ENCODE measurements around the gene FGGY. TPM values are rescaled to one million over a fixed set of nuclear protein-coding genes. Genes with fewer than 3 reads are reported as not detected.

The FGGY gene
- total and polyA plus RNA-seq, 2 donors (not counting 3 experiments of a cell fraction or from before 2014, with no cell fraction given), result 5.6 to 6.4 TPM

DNA sequence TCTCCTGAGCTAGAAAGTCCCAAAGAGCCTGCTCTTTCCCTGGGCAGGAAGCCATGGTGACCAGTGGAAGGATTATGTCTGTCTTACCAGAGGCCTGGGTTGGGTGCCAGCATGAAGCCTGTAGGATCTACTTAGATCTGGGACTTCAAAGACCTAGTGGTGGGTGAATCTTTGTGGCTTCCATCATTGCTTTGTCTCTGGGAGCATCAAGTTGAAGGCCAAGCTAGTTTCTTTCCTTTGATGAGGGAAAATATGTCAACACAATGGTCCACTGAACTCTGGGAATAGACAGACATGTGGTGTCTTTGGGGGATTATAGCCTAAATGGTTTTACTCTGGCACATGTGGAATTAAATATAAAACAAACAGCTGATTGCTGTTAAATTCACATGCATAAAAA, 417.3 kb downstream of the FGGY start:
- no TSS peak for BruUV-seq (replicated peaks)
- TF ChIP-seq POLR2AphosphoS5 (IDR thresholded peaks at IDR 0.05; ENCODE audit: insufficient read depth, low read depth, low read length), result no peak
- no peak overlapping the region for H3K4me3 ChIP-seq (replicated peaks in 1 of 3; ENCODE audit: insufficient read depth in 1 of 3, low read depth in 1 of 3, low read length in 3 of 3)
- intact Hi-C loops (cut with micrococcal nuclease) (no loop called here), dilution Hi-C loops (cut with MboI; ENCODE audit: extremely low pct_ligation_motif_present, low sequenced_read_pairs) (no loop called here)
- H4K20me1 ChIP-seq (replicated peaks; ENCODE audit: control insufficient read depth, extremely low read depth, insufficient read depth, low read length), result no peaks in the 10 kb centered on the region
- H3K27ac ChIP-seq (ENCODE audit: insufficient read depth, low read depth, low read length), result no peak overlapping the region
- ChIA-PET POLR2A (no interaction called here), CTCF (interaction anchor here (0.8 to 2.7 kb wide), 3 partner anchors 11 to 45 kb away, joined by 3 to 8 read pairs (median 4); no protein-coding TSS in a partner anchor)
- no peaks in the 10 kb centered on the region for H3K79me2 ChIP-seq (ENCODE audit: control insufficient read depth, insufficient read depth, low read length)
- no peak for DNase-seq (ENCODE audit: low read depth, low spot score)
- no peaks in the 10 kb centered on the region for H3K9me1 ChIP-seq (replicated peaks; ENCODE audit: control insufficient read depth, extremely low read depth, insufficient read depth, low read length)
- no peak for FAIRE-seq
- H2AFZ ChIP-seq (ENCODE audit: low read depth, low read length), result no peak overlapping the region
- no peak overlapping the region for H3K9ac ChIP-seq (replicated peaks; ENCODE audit: extremely low read depth, insufficient read depth, low read length)
- no peaks in the 10 kb centered on the region for H3K36me3 ChIP-seq (ENCODE audit: control insufficient read depth in 2 of 2, extremely low read depth in 1 of 2, insufficient read depth in 2 of 2, low read length in 2 of 2)
- peaks cover 4% of the 10 kb centered on the region for H3K4me1 ChIP-seq (ENCODE audit: control insufficient read depth, extremely low read depth, insufficient read depth, low read length)
- H3K4me2 ChIP-seq (ENCODE audit: insufficient read depth, low read length), result no peak overlapping the region
- no peaks in the 10 kb centered on the region for H3K9me3 ChIP-seq (replicated peaks; ENCODE audit: control insufficient read depth, insufficient read depth, low read length)
- H3K27me3 ChIP-seq (ENCODE audit: control insufficient read depth in 2 of 2, insufficient read depth in 2 of 2, low read length in 2 of 2), result no peaks in the 10 kb centered on the region

DNA sequence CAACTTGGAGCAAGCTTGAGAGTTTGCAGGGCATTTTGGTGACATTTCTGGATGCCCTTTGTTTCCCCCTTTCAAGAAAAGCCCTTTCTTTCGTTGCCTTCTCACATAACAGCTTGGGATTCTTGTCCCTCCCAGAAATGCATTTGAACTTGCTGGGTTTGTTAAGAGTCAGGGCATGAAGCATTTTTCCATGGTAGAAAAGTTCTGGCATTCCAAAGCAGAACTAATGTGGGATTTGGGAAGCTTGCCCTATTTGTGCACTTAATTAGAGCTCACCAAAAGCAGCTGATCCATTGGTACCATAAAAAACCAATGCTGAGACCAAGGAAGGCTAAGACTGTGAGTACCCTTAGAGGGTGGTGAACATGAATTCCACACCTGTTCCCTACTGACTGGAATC, 418.1 kb downstream of the FGGY start:
- H3K9me1 ChIP-seq (replicated peaks; ENCODE audit: control insufficient read depth, extremely low read depth, insufficient read depth, low read length), result no peaks in the 10 kb centered on the region
- BruUV-seq (replicated peaks), result no TSS peak
- POLR2A ChIA-PET, result no interaction called here
- H3K36me3 ChIP-seq (ENCODE audit: control insufficient read depth in 2 of 2, extremely low read depth in 1 of 2, insufficient read depth in 2 of 2, low read length in 2 of 2), result no peaks in the 10 kb centered on the region
- no peaks in the 10 kb centered on the region for H3K79me2 ChIP-seq (ENCODE audit: control insufficient read depth, insufficient read depth, low read length)
- CTCF ChIA-PET, result interaction anchor here (1.2 to 2.7 kb wide), 2 partner anchors 10 to 44 kb away, joined by 4 to 8 read pairs; no protein-coding TSS in a partner anchor
- DNase-seq (ENCODE audit: low read depth, low spot score) (no peak), FAIRE-seq (no peak)
- dilution Hi-C loops (cut with MboI; ENCODE audit: extremely low pct_ligation_motif_present, low sequenced_read_pairs), result no loop called here
- intact Hi-C loops (cut with micrococcal nuclease), result no loop called here
- no peak overlapping the region for H3K4me2 ChIP-seq (ENCODE audit: insufficient read depth, low read length)
- TF ChIP-seq MYC (IDR thresholded peaks at IDR 0.05; ENCODE audit: low read depth, low read length), result no peak
- TF ChIP-seq, protein P1, sequence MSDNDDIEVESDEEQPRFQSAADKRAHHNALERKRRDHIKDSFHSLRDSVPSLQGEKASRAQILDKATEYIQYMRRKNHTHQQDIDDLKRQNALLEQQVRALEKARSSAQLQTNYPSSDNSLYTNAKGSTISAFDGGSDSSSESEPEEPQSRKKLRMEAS (IDR thresholded peaks at IDR 0.05; ENCODE audit: insufficient read depth, insufficient read length), result no peak
- no peak for TF ChIP-seq FOS (IDR thresholded peaks at IDR 0.05; ENCODE audit: borderline replicate concordance, insufficient read depth, low read length)
- no peak for TF ChIP-seq POLR2A (IDR thresholded peaks at IDR 0.05; ENCODE audit: low read depth, low read length)
- TF ChIP-seq POLR2AphosphoS5 (IDR thresholded peaks at IDR 0.05; ENCODE audit: insufficient read depth, low read depth, low read length), result no peak
- no peak for TF ChIP-seq EZH2 (IDR thresholded peaks at IDR 0.05; ENCODE audit: borderline replicate concordance, low read depth, low read length, severe bottlenecking)
- TF ChIP-seq JUN (IDR thresholded peaks at IDR 0.05; ENCODE audit: borderline replicate concordance, insufficient read depth, insufficient read length, low read depth), result no peak
- TF ChIP-seq, protein P2, sequence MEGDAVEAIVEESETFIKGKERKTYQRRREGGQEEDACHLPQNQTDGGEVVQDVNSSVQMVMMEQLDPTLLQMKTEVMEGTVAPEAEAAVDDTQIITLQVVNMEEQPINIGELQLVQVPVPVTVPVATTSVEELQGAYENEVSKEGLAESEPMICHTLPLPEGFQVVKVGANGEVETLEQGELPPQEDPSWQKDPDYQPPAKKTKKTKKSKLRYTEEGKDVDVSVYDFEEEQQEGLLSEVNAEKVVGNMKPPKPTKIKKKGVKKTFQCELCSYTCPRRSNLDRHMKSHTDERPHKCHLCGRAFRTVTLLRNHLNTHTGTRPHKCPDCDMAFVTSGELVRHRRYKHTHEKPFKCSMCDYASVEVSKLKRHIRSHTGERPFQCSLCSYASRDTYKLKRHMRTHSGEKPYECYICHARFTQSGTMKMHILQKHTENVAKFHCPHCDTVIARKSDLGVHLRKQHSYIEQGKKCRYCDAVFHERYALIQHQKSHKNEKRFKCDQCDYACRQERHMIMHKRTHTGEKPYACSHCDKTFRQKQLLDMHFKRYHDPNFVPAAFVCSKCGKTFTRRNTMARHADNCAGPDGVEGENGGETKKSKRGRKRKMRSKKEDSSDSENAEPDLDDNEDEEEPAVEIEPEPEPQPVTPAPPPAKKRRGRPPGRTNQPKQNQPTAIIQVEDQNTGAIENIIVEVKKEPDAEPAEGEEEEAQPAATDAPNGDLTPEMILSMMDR (IDR thresholded peaks at IDR 0.05; ENCODE audit: extremely low read depth in 1 of 2, insufficient read depth in 1 of 2, low read depth in 1 of 2, low read length in 2 of 2), result no peak
- no peak for TF ChIP-seq GATA2 (IDR thresholded peaks at IDR 0.05; ENCODE audit: insufficient read depth, insufficient read length, low read depth, low read length)
- no peaks in the 10 kb centered on the region for H4K20me1 ChIP-seq (replicated peaks; ENCODE audit: control insufficient read depth, extremely low read depth, insufficient read depth, low read length)
- no peak overlapping the region for H3K27ac ChIP-seq (ENCODE audit: insufficient read depth, low read depth, low read length)
- H3K27me3 ChIP-seq (ENCODE audit: control insufficient read depth in 2 of 2, insufficient read depth in 2 of 2, low read length in 2 of 2), result no peaks in the 10 kb centered on the region
- no peak overlapping the region for H3K9ac ChIP-seq (replicated peaks; ENCODE audit: extremely low read depth, insufficient read depth, low read length)
- H3K9me3 ChIP-seq (replicated peaks; ENCODE audit: control insufficient read depth, insufficient read depth, low read length), result no peaks in the 10 kb centered on the region
- H3K4me1 ChIP-seq (ENCODE audit: control insufficient read depth, extremely low read depth, insufficient read depth, low read length), result peaks cover 4% of the 10 kb centered on the region
- H2AFZ ChIP-seq (ENCODE audit: low read depth, low read length), result no peak overlapping the region
- H3K4me3 ChIP-seq (replicated peaks in 1 of 3; ENCODE audit: insufficient read depth in 1 of 3, low read depth in 1 of 3, low read length in 3 of 3), result no peak overlapping the region

Measured in endothelial cell of umbilical vein (primary cell).